Activated T-cell treated with anti-CD3 and anti-CD28 coated beads for 1 hour (primary cell): Measurements from ENCODE around the gene MPC1.

Source experiments
- DNase-seq: peaks from one replicate; pipeline ENCODE4 v3.0.0-alpha.2; 2020; ENCODE audit warnings: low read depth

The MPC1 gene

DNA sequence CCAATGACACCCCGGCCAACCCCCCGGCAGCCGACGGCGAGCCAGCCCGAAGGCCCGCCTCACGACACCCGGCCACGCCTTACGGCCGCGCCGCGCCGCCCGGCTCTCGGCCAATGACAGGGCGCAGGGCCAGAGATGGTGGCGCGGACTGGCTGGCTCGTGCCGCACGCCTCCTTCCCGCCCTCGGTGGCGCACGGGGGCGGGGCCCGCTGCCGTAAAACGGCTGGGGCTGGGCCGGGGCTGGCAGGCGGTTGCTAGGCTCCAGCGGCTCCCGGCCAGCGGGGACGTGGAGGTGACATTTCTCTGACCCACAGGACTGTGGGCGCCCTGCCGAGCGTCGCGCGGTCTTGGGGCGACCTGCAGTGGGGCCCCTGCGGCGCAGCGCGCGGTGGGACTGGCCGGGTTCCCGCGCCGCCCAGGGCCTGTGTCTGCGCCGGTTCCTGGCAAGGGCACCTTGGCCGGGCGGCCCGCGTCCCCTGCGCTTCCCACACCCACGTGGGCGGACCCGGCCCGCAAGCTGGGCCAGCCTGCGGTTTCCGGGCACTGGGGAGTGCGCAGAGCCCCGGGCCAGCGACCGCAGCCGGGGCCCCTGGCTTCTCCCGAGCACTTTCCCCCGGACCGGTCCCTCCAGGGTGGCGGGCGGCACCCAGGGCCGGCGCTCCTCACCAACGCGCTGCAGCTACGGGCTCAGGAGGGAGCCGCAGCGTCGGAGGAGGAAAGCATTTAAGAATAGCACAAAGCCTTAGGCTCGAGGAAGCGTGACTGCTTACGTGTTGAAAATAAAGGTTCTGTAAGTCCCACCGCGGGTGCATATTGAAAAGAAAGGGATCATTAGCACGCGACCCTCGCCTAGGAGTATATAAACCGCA is at the start of gene MPC1:
MPC1 (minus strand) TSS at position 8 of the 869 bp plus-strand sequence. CDS start 64 bp downstream, outside the sequence.
- peak; percentile 89 for DNase-seq

- no peak for DNase-seq
Measured at GRCh38 chr6:166430269-166430668, 47.5 kb upstream of the MPC1 start.

DNA sequence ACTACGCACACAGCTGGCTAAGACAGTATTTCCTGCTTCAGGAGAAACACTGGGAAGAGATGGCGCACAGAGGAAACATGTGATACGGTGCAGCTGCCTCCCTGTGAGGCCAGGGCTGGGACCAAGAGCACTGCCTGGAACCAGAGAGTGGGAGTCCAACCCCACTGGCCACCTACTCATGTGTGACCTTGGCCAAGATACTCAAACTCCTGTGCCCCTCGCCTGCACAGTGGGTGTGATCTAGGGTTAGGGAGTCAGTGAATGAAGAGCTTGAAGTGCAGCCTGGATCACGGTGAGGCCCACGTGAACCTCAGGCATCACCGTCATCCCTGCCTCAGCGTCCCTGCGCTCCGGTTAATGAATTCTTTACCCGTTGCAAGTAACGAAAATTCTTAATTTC is 41.7 kb upstream of the MPC1 start:
- no peak for DNase-seq

GRCh38 chr6:166423781-166424180 is 41.0 kb upstream of the MPC1 start:
- no peak for DNase-seq

- DNase-seq = no peak
Measured at GRCh38 chr6:166423051-166423745, 40.5 kb upstream of the MPC1 start.

DNA sequence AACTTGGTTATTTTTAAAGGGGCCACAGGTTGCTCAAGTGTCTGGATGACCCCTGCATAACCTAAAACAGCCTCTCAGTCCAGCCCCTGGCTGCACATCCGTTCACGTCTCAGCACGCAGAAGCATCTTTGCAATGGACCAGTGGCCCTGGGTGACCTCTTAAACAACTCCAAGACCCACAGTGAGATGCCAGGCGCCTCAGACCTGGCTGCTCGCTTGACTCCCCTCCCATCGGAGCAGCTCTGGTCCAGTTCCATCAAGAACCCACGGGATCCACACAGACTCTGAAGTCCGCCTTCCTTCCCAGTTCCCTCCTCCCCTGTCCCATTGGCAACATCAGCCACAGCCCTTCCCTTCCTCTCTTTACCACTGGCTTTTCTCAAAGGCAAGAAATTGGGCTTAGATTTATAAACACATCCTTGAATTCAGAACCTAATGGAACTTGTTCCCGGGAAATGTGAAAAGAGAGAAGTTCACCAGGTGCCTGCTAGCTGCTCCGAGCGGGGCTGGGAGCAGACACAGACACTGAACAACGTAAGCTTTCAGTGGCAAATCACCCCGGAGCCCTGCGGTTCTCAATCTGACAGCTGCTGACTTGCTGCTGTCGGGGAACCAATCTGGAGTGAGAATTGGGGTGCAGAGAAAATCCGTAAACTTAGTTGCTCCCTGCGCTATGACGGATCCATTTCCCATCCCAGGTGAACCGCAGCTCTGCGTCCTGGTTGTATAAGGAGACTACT is 39.6 kb upstream of the MPC1 start:
- DNase-seq = no peak

- no peak for DNase-seq
Measured at GRCh38 chr6:166420351-166420750, 37.6 kb upstream of the MPC1 start.

DNA sequence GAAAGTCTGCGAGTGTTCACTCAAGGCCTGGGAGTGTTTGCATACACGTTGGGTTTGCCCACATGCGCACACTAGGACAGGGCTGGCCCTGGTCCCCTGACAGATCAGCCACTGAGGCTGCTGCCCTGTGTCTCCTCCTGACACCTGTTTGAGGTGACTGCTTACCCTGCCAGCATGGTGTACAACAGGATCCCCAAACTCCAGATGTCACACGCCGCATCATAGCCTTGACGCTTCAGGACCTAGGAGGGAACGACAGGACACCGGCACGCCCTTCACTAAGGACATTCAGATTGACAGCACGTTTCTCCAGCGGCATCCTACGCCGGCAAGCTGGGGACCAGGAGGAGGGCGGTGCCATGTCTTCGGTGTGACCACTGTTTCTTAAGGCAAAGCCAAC is 37.0 kb upstream of the MPC1 start:
- DNase-seq = no peak

GRCh38 chr6:166419286-166419685 is 36.5 kb upstream of the MPC1 start:
- no peak for DNase-seq

DNA sequence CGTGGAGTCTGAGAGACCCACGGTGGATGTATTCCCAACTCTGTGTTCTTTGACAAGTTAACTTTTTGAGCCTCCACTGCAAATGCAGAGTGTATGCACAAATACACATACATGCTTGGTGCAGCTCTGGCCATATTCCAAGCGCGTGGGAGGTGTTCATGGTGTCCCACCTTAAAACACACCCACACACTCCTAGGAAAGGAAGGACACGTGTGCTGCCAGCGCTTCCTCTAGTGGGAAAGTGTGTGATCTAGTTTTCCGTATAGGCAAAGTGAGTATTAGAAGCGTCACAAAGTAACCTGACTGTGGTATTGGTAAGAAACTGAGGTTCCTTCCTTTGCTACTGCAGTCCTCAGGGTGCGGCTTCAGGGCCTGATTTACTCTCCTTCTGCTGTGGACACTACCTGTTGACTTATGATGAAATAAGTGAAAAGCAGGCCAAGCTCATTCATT is 36.0 kb upstream of the MPC1 start:
- DNase-seq = no peak

- peak; percentile 35 for DNase-seq
Measured at GRCh38 chr6:166417285-166417691, 34.5 kb upstream of the MPC1 start.

GRCh38 chr6:166415833-166416347 is 33.1 kb upstream of the MPC1 start:
- DNase-seq = no peak

- DNase-seq = no peak
Measured at GRCh38 chr6:166415306-166415705, 32.6 kb upstream of the MPC1 start.

GRCh38 chr6:166413491-166413951 is 30.8 kb upstream of the MPC1 start:
- DNase-seq = no peak

DNA sequence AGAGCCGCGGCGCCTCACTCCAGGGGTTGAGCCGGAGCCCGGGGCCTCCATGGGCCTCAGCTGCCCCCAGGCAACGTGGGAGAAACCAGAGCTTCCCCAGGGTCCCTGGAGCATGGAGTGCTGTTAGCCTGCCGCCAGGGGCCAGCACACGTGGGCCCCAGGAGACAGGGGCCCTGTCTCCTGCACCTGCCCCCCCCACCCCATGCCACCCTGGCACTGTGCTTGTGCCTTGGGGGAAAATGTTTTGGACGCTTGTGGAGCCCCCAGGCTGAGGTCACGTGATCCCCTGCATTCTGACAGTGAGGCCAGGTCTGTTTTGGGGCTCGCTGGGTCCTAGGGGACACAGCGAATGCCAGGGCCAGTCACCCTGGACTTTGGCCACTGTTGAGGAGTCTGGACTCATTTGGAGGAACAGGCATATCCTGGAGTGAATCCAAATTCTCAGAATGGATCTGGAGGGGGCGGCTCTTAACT is 30.2 kb upstream of the MPC1 start:
- no peak for DNase-seq

GRCh38 chr6:166412156-166412910 is 29.6 kb upstream of the MPC1 start:
- no peak for DNase-seq

- DNase-seq = no peak
Measured at GRCh38 chr6:166411721-166412151, 29.0 kb upstream of the MPC1 start.

DNA sequence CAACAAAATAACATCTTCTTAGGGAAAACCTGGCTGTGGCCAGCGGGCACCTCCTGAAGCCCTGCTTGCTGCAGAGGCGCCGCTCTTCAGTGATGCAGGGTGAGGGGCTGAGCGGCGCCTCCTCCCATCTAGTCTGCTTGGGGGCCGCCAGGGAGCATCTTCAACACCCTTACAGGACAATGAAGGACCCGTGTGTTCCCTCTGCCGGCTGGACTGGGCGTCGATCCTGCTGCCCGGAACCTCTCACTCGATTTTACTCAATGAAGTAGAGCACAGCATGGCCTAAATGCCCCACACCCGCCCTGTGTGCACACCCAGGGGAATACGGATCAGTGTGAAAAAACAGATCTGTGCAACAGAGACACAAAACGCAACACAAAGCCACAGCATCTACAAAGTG is 28.5 kb upstream of the MPC1 start:
- DNase-seq = no peak

DNA sequence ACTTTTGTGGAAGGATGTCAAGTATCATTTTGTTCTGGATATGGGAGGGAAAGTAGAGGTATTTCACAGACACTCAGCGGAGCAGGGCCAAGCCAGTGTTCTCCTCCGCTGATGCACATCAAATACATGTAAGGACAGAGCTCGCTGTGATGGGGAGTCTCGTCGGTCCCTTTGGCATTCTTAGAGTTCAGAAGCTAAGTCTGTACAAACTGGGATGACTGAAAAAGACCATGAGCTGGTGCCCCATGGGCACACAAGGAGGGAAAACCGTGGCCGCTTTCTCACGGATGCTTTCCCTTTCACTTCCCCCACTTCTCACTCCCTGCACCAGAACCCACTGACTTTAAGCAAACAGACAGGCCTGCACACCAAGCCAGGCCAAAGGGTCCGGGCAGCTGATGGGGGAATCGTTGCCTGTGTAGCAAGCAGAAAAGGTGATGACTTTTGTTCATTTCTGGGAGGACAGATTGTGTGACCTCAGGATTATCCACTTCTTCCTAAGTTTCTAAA is 27.7 kb upstream of the MPC1 start:
- no peak for DNase-seq

DNA sequence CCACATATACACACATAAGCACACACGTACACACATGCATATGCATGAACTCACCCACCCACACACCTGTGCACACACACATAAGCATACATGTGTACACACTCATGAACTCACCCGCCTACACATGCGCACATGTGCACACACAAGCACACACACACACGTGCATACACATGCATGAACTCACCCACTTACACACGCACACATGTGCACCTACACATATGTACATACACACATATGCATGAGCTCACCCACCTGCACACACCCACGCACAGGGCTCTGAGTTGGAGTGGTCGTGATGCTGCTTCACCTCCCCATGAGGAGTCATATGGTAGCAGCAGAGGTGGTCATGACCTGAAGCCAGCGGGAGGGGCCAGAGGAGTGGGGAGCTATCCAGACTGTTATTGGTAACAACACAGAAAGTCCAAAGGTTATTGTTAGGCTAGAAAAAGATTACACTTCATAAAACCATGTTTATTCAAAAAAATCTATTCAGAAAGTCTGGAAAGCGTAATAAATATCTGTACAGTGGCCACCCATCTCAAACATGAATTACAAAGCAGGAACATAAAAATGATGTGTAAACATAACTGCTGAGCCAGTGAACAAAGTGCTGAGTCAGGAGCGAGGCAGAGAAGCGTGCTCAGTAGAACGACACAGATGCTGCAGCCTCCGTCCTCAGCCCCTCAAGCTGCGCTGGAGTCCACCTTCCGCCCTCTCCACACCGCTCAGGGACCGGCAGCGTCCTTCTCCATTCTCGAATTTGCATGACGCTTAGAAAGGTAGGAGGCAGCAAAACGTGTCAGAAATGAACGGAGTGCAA is 26.4 kb upstream of the MPC1 start:
- no peak for DNase-seq
